H9 (cell line): ENCODE results near the gene TMTC3. TPM values are rescaled to one million over a fixed set of nuclear protein-coding genes. Genes with fewer than 3 reads are reported as not detected.
A peak's percentile ranks its signal among the peaks of the same experiment; 100 is the strongest.

ENCODE experiments used
- DNase-seq: peaks from one replicate; pipeline ENCODE4 v3.0.0-alpha.2; 2017
- H2AFZ ChIP-seq: one replicate; pipeline ENCODE4 v1.6.1; 2013; ENCODE audit warnings: mild to moderate bottlenecking, low read length, control low read depth, moderate library complexity
- H2AK5ac ChIP-seq: 2 replicates; pipeline ENCODE4 v1.6.1; 2013; ENCODE audit warnings: low read length, control low read depth, mixed read lengths; ENCODE audit not compliant: insufficient read length
- H2BK120ac ChIP-seq: one replicate; pipeline ENCODE4 v1.6.1; 2013; ENCODE audit warnings: low read depth, mild to moderate bottlenecking, low read length, control low read depth, inconsistent platforms; ENCODE audit not compliant: poor library complexity, severe bottlenecking
- H2BK12ac ChIP-seq: 2 replicates; pipeline ENCODE4 v1.6.1; 2013; ENCODE audit warnings: low read length, control low read depth, mixed read lengths, low read depth; ENCODE audit not compliant: insufficient read length
- H2BK15ac ChIP-seq: 2 replicates; pipeline ENCODE4 v1.6.1; 2013; ENCODE audit warnings: low read depth, low read length, control low read depth
- H2BK20ac ChIP-seq: one replicate; pipeline ENCODE4 v1.6.1; 2013; ENCODE audit warnings: low read depth, mild to moderate bottlenecking, low read length, control low read depth, inconsistent platforms; ENCODE audit not compliant: poor library complexity, severe bottlenecking
- H2BK5ac ChIP-seq: 2 replicates; pipeline ENCODE4 v1.6.1; 2013; ENCODE audit warnings: low read length, control low read depth, mixed read lengths; ENCODE audit not compliant: insufficient read length
- H3K14ac ChIP-seq: 2 replicates; pipeline ENCODE4 v1.6.1; 2013; ENCODE audit warnings: low read length, control low read depth; ENCODE audit not compliant: insufficient read depth
- H3K18ac ChIP-seq: 2 replicates; pipeline ENCODE4 v1.6.1; 2013; ENCODE audit warnings: low read depth, mild to moderate bottlenecking, mixed read lengths, low read length, control low read depth; ENCODE audit not compliant: insufficient read length
- H3K23ac ChIP-seq: 2 replicates; pipeline ENCODE4 v1.6.1; 2013; ENCODE audit warnings: low read length, control low read depth, mixed read lengths, low read depth; ENCODE audit not compliant: insufficient read length
- H3K23me2 ChIP-seq: 2 replicates; pipeline ENCODE4 v1.6.1; 2013; ENCODE audit warnings: low read depth, mild to moderate bottlenecking, mixed read lengths, low read length, control low read depth; ENCODE audit not compliant: insufficient read length, poor library complexity, severe bottlenecking
- H3K27ac ChIP-seq: 2 replicates; pipeline ENCODE4 v1.5.1; 2013; ENCODE audit warnings: low read length, control low read depth, mixed read lengths, low read depth; ENCODE audit not compliant: insufficient read length
- H3K27me3 ChIP-seq: 2 replicates; pipeline ENCODE4 v1.6.1; 2013; ENCODE audit warnings: low read length, control low read depth, inconsistent platforms; ENCODE audit not compliant: insufficient read depth
- H3K4ac ChIP-seq: 2 replicates; pipeline ENCODE4 v1.6.1; 2013; ENCODE audit warnings: low read depth, mild to moderate bottlenecking, control low read depth, inconsistent platforms, low read length, moderate library complexity
- H3K4me1 ChIP-seq: 2 replicates; pipeline ENCODE4 v1.6.1; 2013; ENCODE audit warnings: low read length, control low read depth, inconsistent platforms; ENCODE audit not compliant: insufficient read depth
- H3K4me2 ChIP-seq: 2 replicates; pipeline ENCODE4 v1.6.1; 2013; ENCODE audit warnings: low read length, control low read depth, mixed read lengths; ENCODE audit not compliant: insufficient read length, insufficient read depth
- H3K56ac ChIP-seq: 2 replicates; pipeline ENCODE4 v1.6.1; 2013; ENCODE audit warnings: low read depth, mild to moderate bottlenecking, mixed read lengths, low read length, control low read depth; ENCODE audit not compliant: insufficient read length
- H3K79me1 ChIP-seq: 2 replicates; pipeline ENCODE4 v1.6.1; 2013; ENCODE audit warnings: low read depth, mild to moderate bottlenecking, moderate library complexity, low read length, control low read depth, inconsistent platforms; ENCODE audit not compliant: insufficient read depth, poor library complexity, severe bottlenecking
- H3K79me2 ChIP-seq: 2 replicates; pipeline ENCODE4 v1.6.1; 2013; ENCODE audit warnings: low read length, control low read depth, inconsistent platforms; ENCODE audit not compliant: insufficient read depth
- H3K9ac ChIP-seq: 2 replicates; pipeline ENCODE4 v1.6.1; 2013; ENCODE audit warnings: low read length, control low read depth, mixed read lengths; ENCODE audit not compliant: insufficient read length; ENCODE audit errors: extremely low read depth
- H3K9me3 ChIP-seq: one replicate; pipeline ENCODE4 v1.6.1; 2013; ENCODE audit warnings: low read depth, low read length, inconsistent platforms; ENCODE audit not compliant: control insufficient read depth
- H3T11ph ChIP-seq: one replicate; pipeline ENCODE4 v1.6.1; 2013; ENCODE audit warnings: mild to moderate bottlenecking, low read length, control low read depth, inconsistent platforms
- H4K20me1 ChIP-seq: one replicate; pipeline ENCODE4 v1.6.1; 2013; ENCODE audit not compliant: control insufficient read depth, insufficient read length, insufficient read depth
- H4K5ac ChIP-seq: 2 replicates; pipeline ENCODE4 v1.6.1; 2013; ENCODE audit warnings: low read depth, mild to moderate bottlenecking, mixed read lengths, low read length, control low read depth; ENCODE audit not compliant: insufficient read length
- H4K8ac ChIP-seq: replicated peaks from 2 replicates; pipeline ENCODE4 v1.6.1; 2013; ENCODE audit warnings: low read length, control low read depth, mixed read lengths, low read depth; ENCODE audit not compliant: insufficient read length
- H4K91ac ChIP-seq: 2 replicates; pipeline ENCODE4 v1.6.1; 2013; ENCODE audit warnings: low read depth, mild to moderate bottlenecking, moderate library complexity, mixed read lengths, low read length, control low read depth; ENCODE audit not compliant: insufficient read length
- H3K27ac Mint-ChIP-seq, 3 experiments: 2 replicates in 2 of 3; 3 replicates in 1 of 3; pipeline ENCODE4 v1.8.0; 2020 to 2021; ENCODE audit warnings: mixed read lengths in 3 of 3, mild to moderate bottlenecking in 1 of 3, moderate library complexity in 1 of 3
- H3K27me3 Mint-ChIP-seq: 2 replicates; pipeline ENCODE4 v1.8.0; 2021; ENCODE audit warnings: low read depth, mild to moderate bottlenecking, moderate library complexity, mixed read lengths
- H3K36me3 Mint-ChIP-seq, 3 experiments: 2 replicates in 2 of 3; 3 replicates in 1 of 3; pipeline ENCODE4 v1.8.0; 2020 to 2021; ENCODE audit warnings: low read depth in 3 of 3, mixed read lengths in 3 of 3; ENCODE audit not compliant: insufficient read depth in 1 of 3
- H3K4me1 Mint-ChIP-seq, 2 experiments: 2 replicates each; pipeline ENCODE4 v1.8.0; 2020; ENCODE audit warnings: mixed read lengths in 2 of 2
- H3K4me3 Mint-ChIP-seq, 2 experiments: 2 replicates in 1 of 2; 3 replicates in 1 of 2; pipeline ENCODE4 v1.8.0; 2020 to 2021; ENCODE audit warnings: mild to moderate bottlenecking in 2 of 2, mixed read lengths in 2 of 2, moderate library complexity in 1 of 2
- H3K9me3 Mint-ChIP-seq, 2 experiments: 2 replicates in 1 of 2; 3 replicates in 1 of 2; pipeline ENCODE4 v1.8.0; 2020; ENCODE audit warnings: mild to moderate bottlenecking in 2 of 2, mixed read lengths in 2 of 2, moderate library complexity in 1 of 2
- CTCF ChIP-seq: fragments of 200-600 bp; sonication (generic); conservative IDR thresholded peaks from 3 replicates; pipeline ENCODE4 v1.8.0; 2021; ENCODE audit warnings: antibody characterized with exemption, mild to moderate bottlenecking
- WGBS: extraction: QIAGEN DNeasy Blood & Tissue Kit; methylation state at CpG from one replicate; pipeline ENCODE4 v1.1.7; 2013; ENCODE audit warnings: missing lambda C conversion rate, low lambda C conversion rate, mixed read lengths; ENCODE audit not compliant: insufficient read length; ENCODE audit errors: extremely low coverage; 5-methylcytosine and 5-hydroxymethylcytosine counted together
- total RNA-seq: library from RNA; stranded (reverse); gene quantifications from 2 replicates; pipeline ENCODE4 v1.2.1, GENCODE V29; 2021

The TMTC3 gene
- total RNA-seq, 1 experiment from 2014 or later: 37.7 TPM

GRCh38 chr12:88247241-88247643, 105.1 kb downstream of the TMTC3 start:
- no peak overlapping the region for H2BK120ac ChIP-seq
- DNase-seq: no peak
- no peak overlapping the region for H3K18ac ChIP-seq
- no peaks in the 10 kb centered on the region for H3K9me3 ChIP-seq
- no peaks in the 10 kb centered on the region for H3K36me3 Mint-ChIP-seq
- H3K9me3 Mint-ChIP-seq: no peaks in the 10 kb centered on the region; a peak in 1 of 5 replicates
- H3K27ac Mint-ChIP-seq: 0 out of 7 replicates have a peak overlapping the region, but pooled peaks of 1 of the 3 experiments have one; percentile 16
- no peak overlapping the region for H2AFZ ChIP-seq
- H3K56ac ChIP-seq: no peak overlapping the region
- H3K23me2 ChIP-seq: no peaks in the 10 kb centered on the region
- no peak overlapping the region for H3K23ac ChIP-seq
- no peak overlapping the region for H3K9ac ChIP-seq
- no peaks in the 10 kb centered on the region for H3K79me2 ChIP-seq
- H4K5ac ChIP-seq: no peak overlapping the region
- H3K27me3 ChIP-seq: no peaks in the 10 kb centered on the region
- H4K8ac ChIP-seq: no peak overlapping the region
- no peak overlapping the region for H3K14ac ChIP-seq
- no peaks in the 10 kb centered on the region for H3K79me1 ChIP-seq
- no peak overlapping the region for H3K4me2 ChIP-seq
- no peak overlapping the region for H2AK5ac ChIP-seq
- no peak overlapping the region for H3K4me3 Mint-ChIP-seq
- no peaks in the 10 kb centered on the region for H3K27me3 Mint-ChIP-seq
- H2BK5ac ChIP-seq: no peak overlapping the region
- TF ChIP-seq CTCF: no peak
- no CpG with 5 or more reads among the region's 2 CpGs for WGBS
- H2BK12ac ChIP-seq: no peak overlapping the region
- no peak overlapping the region for H3K27ac ChIP-seq
- no peak overlapping the region for H4K91ac ChIP-seq
- no peak overlapping the region for H3T11ph ChIP-seq
- H3K4me1 Mint-ChIP-seq: peaks cover 10 to 11% of the 10 kb centered on the region in 2 experiments
- no peak overlapping the region for H2BK15ac ChIP-seq
- H4K20me1 ChIP-seq: no peaks in the 10 kb centered on the region
- no peak overlapping the region for H3K4ac ChIP-seq
- H2BK20ac ChIP-seq: no peak overlapping the region
- H3K4me1 ChIP-seq: no peaks in the 10 kb centered on the region; the same call in 1 of the 2 replicates
